ENCODE measurements around the gene PTGES3.

PTGES3 gene

DNA sequence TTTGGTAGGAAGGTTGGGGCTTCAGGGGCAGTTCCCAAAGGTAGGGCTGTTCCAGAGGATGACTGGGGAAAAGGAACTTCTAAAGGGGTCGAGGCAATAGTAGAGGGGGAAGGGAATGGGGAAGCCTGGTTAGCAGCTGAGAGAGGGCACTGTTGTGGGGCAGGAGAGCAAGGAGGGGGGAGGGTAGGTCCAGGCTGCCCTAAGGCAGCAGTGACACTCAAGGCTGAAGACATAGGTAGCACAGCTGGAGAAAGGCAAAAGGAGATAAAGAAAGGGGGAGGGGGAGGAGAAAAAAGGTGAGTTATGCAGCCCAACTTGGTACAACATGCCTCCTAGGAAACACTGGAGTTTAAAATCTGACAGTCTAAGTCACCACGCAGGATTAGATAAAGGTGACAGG is 33.1 kb upstream of the PTGES3 start:
- H3K4me3 ChIP-seq (ENCODE audit: low read length), result peak overlapping the region; percentile 98
- H3K9ac ChIP-seq (ENCODE audit: low read length), result no peak overlapping the region
- peaks cover 65% of the 10 kb centered on the region for H3K4me1 ChIP-seq (ENCODE audit: control insufficient read depth, insufficient read depth, low read length)
- DNase-seq (ENCODE audit: low read depth), result no peak
- peaks cover 48% of the 10 kb centered on the region for H3K36me3 ChIP-seq (ENCODE audit: control insufficient read depth, insufficient read depth, low read length, severe bottlenecking)
- no peaks in the 10 kb centered on the region for H3K9me3 ChIP-seq (ENCODE audit: control insufficient read depth, low read length)
- H3K27me3 ChIP-seq (replicated peaks; ENCODE audit: control insufficient read depth, insufficient read depth, low read length), result no peaks in the 10 kb centered on the region

DNA sequence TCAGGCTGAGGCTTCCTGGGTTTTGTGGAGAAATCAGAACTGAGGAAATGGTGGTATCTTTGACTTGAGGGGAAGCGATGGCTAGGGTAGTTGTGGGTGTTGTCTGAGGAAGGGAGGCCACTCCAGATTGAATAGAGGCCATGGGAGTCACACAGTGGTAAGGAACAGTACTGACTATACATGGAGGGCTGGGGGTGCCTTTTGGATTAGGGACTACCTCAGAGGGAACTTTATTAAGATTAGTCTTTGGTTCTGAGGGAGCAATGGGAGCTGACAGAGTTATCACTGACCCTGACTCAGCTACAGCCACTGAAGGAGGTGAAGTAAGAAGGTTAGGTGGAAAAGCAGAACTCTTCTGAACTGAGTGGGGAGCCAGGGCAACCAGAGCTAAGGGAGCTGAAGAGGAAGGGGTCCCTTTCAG is 32.7 kb upstream of the PTGES3 start:
- Histone ChIP-seq H3K4me1 (ENCODE audit: control insufficient read depth, insufficient read depth, low read length) (peaks cover 66% of the 10 kb centered on the region), H3K4me3 (ENCODE audit: low read length) (peak overlapping the region; percentile 98), H3K27me3 (replicated peaks; ENCODE audit: control insufficient read depth, insufficient read depth, low read length) (no peaks in the 10 kb centered on the region), H3K36me3 (ENCODE audit: control insufficient read depth, insufficient read depth, low read length, severe bottlenecking) (peaks cover 52% of the 10 kb centered on the region), H3K9ac (ENCODE audit: low read length) (no peak overlapping the region), H3K9me3 (ENCODE audit: control insufficient read depth, low read length) (no peaks in the 10 kb centered on the region)
- no peak for DNase-seq (ENCODE audit: low read depth)

- no peak for DNase-seq (ENCODE audit: low read depth)
- H3K9me3 ChIP-seq (ENCODE audit: control insufficient read depth, low read length), result no peaks in the 10 kb centered on the region
- H3K4me3 ChIP-seq (ENCODE audit: low read length), result no peak overlapping the region
- no peak overlapping the region for H3K9ac ChIP-seq (ENCODE audit: low read length)
- H3K4me1 ChIP-seq (ENCODE audit: control insufficient read depth, insufficient read depth, low read length), result peaks cover 75% of the 10 kb centered on the region
- no peaks in the 10 kb centered on the region for H3K27me3 ChIP-seq (replicated peaks; ENCODE audit: control insufficient read depth, insufficient read depth, low read length)
- peaks cover 69% of the 10 kb centered on the region for H3K36me3 ChIP-seq (ENCODE audit: control insufficient read depth, insufficient read depth, low read length, severe bottlenecking)
Measured at GRCh38 chr12:56719056-56719455, 31.0 kb upstream of the PTGES3 start.

- peaks cover 73% of the 10 kb centered on the region for H3K36me3 ChIP-seq (ENCODE audit: control insufficient read depth, insufficient read depth, low read length, severe bottlenecking)
- no peaks in the 10 kb centered on the region for H3K9me3 ChIP-seq (ENCODE audit: control insufficient read depth, low read length)
- no peaks in the 10 kb centered on the region for H3K27me3 ChIP-seq (replicated peaks; ENCODE audit: control insufficient read depth, insufficient read depth, low read length)
- H3K4me3 ChIP-seq (ENCODE audit: low read length), result no peak overlapping the region
- no peak for DNase-seq (ENCODE audit: low read depth)
- H3K4me1 ChIP-seq (ENCODE audit: control insufficient read depth, insufficient read depth, low read length), result peaks cover 74% of the 10 kb centered on the region
- no peak overlapping the region for H3K9ac ChIP-seq (ENCODE audit: low read length)
Measured at GRCh38 chr12:56718636-56719035, 30.6 kb upstream of the PTGES3 start.

GRCh38 chr12:56718149-56718548 is 30.1 kb upstream of the PTGES3 start:
- H3K4me1 ChIP-seq (ENCODE audit: control insufficient read depth, insufficient read depth, low read length), result peaks cover 72% of the 10 kb centered on the region
- no peak for DNase-seq (ENCODE audit: low read depth)
- no peak overlapping the region for H3K9ac ChIP-seq (ENCODE audit: low read length)
- no peaks in the 10 kb centered on the region for H3K27me3 ChIP-seq (replicated peaks; ENCODE audit: control insufficient read depth, insufficient read depth, low read length)
- H3K36me3 ChIP-seq (ENCODE audit: control insufficient read depth, insufficient read depth, low read length, severe bottlenecking), result peaks cover 78% of the 10 kb centered on the region
- H3K4me3 ChIP-seq (ENCODE audit: low read length), result no peak overlapping the region
- H3K9me3 ChIP-seq (ENCODE audit: control insufficient read depth, low read length), result no peaks in the 10 kb centered on the region

GRCh38 chr12:56716933-56717880 is 29.1 kb upstream of the PTGES3 start:
- Histone ChIP-seq H3K36me3 (ENCODE audit: control insufficient read depth, insufficient read depth, low read length, severe bottlenecking) (peaks cover 80% of the 10 kb centered on the region), H3K27me3 (replicated peaks; ENCODE audit: control insufficient read depth, insufficient read depth, low read length) (no peaks in the 10 kb centered on the region), H3K9ac (ENCODE audit: low read length) (no peak overlapping the region), H3K4me3 (ENCODE audit: low read length) (no peak overlapping the region), H3K9me3 (ENCODE audit: control insufficient read depth, low read length) (no peaks in the 10 kb centered on the region), H3K4me1 (ENCODE audit: control insufficient read depth, insufficient read depth, low read length) (peaks cover 63% of the 10 kb centered on the region)
- DNase-seq (ENCODE audit: low read depth), result no peak

- no peaks in the 10 kb centered on the region for H3K27me3 ChIP-seq (replicated peaks; ENCODE audit: control insufficient read depth, insufficient read depth, low read length)
- peaks cover 82% of the 10 kb centered on the region for H3K36me3 ChIP-seq (ENCODE audit: control insufficient read depth, insufficient read depth, low read length, severe bottlenecking)
- H3K9ac ChIP-seq (ENCODE audit: low read length), result no peak overlapping the region
- H3K9me3 ChIP-seq (ENCODE audit: control insufficient read depth, low read length), result no peaks in the 10 kb centered on the region
- H3K4me3 ChIP-seq (ENCODE audit: low read length), result no peak overlapping the region
- peaks cover 56% of the 10 kb centered on the region for H3K4me1 ChIP-seq (ENCODE audit: control insufficient read depth, insufficient read depth, low read length)
- no peak for DNase-seq (ENCODE audit: low read depth)
Measured at GRCh38 chr12:56716458-56716857, 28.4 kb upstream of the PTGES3 start.

- Histone ChIP-seq H3K4me1 (ENCODE audit: control insufficient read depth, insufficient read depth, low read length) (peaks cover 49% of the 10 kb centered on the region), H3K27me3 (replicated peaks; ENCODE audit: control insufficient read depth, insufficient read depth, low read length) (no peaks in the 10 kb centered on the region), H3K36me3 (ENCODE audit: control insufficient read depth, insufficient read depth, low read length, severe bottlenecking) (peaks cover 82% of the 10 kb centered on the region), H3K9ac (ENCODE audit: low read length) (no peak overlapping the region), H3K9me3 (ENCODE audit: control insufficient read depth, low read length) (no peaks in the 10 kb centered on the region), H3K4me3 (ENCODE audit: low read length) (no peak overlapping the region)
- DNase-seq (ENCODE audit: low read depth), result no peak
Measured at GRCh38 chr12:56715798-56716197, 27.7 kb upstream of the PTGES3 start.

DNA sequence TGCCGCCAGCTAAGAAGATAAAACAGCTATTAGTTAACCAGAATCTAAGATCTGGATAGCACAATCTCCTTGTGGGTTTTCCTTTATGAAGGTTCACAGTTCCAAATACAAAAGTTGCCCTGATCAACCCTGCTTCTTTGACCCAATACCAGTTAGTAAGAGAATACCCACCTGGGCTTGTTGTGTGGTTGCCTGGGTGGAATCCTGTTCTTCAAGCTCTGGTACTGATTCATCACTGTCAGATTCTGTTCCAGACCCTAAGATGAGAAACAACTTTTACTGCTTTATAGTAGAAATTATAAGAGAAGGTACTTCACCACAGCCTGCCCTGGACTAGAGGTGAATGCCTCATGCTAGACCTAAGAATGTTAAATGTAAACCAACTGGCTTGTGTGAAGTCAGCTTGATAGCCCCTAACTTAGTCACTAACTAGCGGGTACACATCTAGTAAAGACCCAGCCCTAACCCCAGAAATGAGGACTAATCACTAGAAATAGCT is 26.4 kb upstream of the PTGES3 start:
- no peak for DNase-seq (ENCODE audit: low read depth)
- Histone ChIP-seq H3K9me3 (ENCODE audit: control insufficient read depth, low read length) (no peaks in the 10 kb centered on the region), H3K9ac (ENCODE audit: low read length) (no peak overlapping the region), H3K27me3 (replicated peaks; ENCODE audit: control insufficient read depth, insufficient read depth, low read length) (no peaks in the 10 kb centered on the region), H3K4me3 (ENCODE audit: low read length) (no peak overlapping the region), H3K36me3 (ENCODE audit: control insufficient read depth, insufficient read depth, low read length, severe bottlenecking) (peaks cover 70% of the 10 kb centered on the region), H3K4me1 (ENCODE audit: control insufficient read depth, insufficient read depth, low read length) (peaks cover 44% of the 10 kb centered on the region)

DNA sequence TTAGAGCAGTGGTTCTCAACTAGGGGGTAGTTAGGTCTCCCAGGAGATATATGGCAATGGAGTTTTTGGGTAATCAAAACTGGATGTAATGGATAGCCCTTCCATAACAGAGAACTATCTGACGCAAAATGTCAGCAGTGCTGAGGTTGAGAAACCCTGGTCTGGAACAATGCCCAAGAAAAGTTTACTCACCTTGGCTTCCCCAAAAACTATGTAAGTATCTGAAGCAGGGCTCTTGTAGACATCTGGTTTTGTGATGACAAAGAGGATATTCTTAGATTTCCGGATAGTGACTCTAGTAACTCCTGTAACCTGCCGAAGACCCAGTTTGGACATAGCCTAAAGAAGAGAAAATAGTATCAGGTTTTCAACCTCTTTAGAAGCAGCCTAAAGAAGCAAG is 25.3 kb upstream of the PTGES3 start:
- Histone ChIP-seq H3K9me3 (ENCODE audit: control insufficient read depth, low read length) (no peaks in the 10 kb centered on the region), H3K4me1 (ENCODE audit: control insufficient read depth, insufficient read depth, low read length) (peaks cover 43% of the 10 kb centered on the region), H3K27me3 (replicated peaks; ENCODE audit: control insufficient read depth, insufficient read depth, low read length) (no peaks in the 10 kb centered on the region), H3K9ac (ENCODE audit: low read length) (no peak overlapping the region), H3K4me3 (ENCODE audit: low read length) (no peak overlapping the region), H3K36me3 (ENCODE audit: control insufficient read depth, insufficient read depth, low read length, severe bottlenecking) (peaks cover 62% of the 10 kb centered on the region)
- DNase-seq (ENCODE audit: low read depth), result no peak

- H3K4me3 ChIP-seq (ENCODE audit: low read length), result no peak overlapping the region
- no peaks in the 10 kb centered on the region for H3K27me3 ChIP-seq (replicated peaks; ENCODE audit: control insufficient read depth, insufficient read depth, low read length)
- H3K4me1 ChIP-seq (ENCODE audit: control insufficient read depth, insufficient read depth, low read length), result peaks cover 20% of the 10 kb centered on the region
- peak overlapping the region; percentile 55 for H3K9ac ChIP-seq (ENCODE audit: low read length)
- no peaks in the 10 kb centered on the region for H3K9me3 ChIP-seq (ENCODE audit: control insufficient read depth, low read length)
- H3K36me3 ChIP-seq (ENCODE audit: control insufficient read depth, insufficient read depth, low read length, severe bottlenecking), result peaks cover 41% of the 10 kb centered on the region
- no peak for DNase-seq (ENCODE audit: low read depth)
Measured at GRCh38 chr12:56709759-56710376, 21.8 kb upstream of the PTGES3 start.
